SK-N-SH treated with all-trans-retinoic acid at 6 μM for 48 hours (cell line): ENCODE measurements around the gene PIWIL4.
"Not testable (repeated sequence)": the region's sequence is repeated elsewhere in the genome, so short reads cannot be mapped to it uniquely, and the experiment has no call there.

Experiments used
- ATAC-seq: fragments of 200-7000 bp; cut with Tn5 transposase; 3 replicates; pipeline ENCODE4 v1.9.1; 2020; ENCODE audit warnings: mild to moderate bottlenecking, moderate library complexity
- CSDC2 ChIP-seq: fragments of 250-450 bp; sonication (Bioruptor Pico); IDR thresholded peaks from 2 replicates; pipeline ENCODE4 v1.5.0; 2020; ENCODE audit warnings: mild to moderate bottlenecking, moderate library complexity
- ESRRG ChIP-seq: fragments of 250-450 bp; sonication (Bioruptor Pico); IDR thresholded peaks from 2 replicates; pipeline ENCODE4 v1.6.1; 2021; ENCODE audit warnings: mild to moderate bottlenecking
- GLIS3 ChIP-seq: fragments of 250-450 bp; sonication (Bioruptor Pico); IDR thresholded peaks from 2 replicates; pipeline ENCODE4 v1.5.0; 2020; ENCODE audit warnings: mild to moderate bottlenecking, moderate library complexity
- ISL1 ChIP-seq: fragments of 250-450 bp; sonication (Bioruptor Pico); IDR thresholded peaks from 2 replicates; pipeline ENCODE4 v2.1.2; 2022; ENCODE audit warnings: mild to moderate bottlenecking, moderate library complexity
- RARB ChIP-seq: fragments of 250-450 bp; sonication (Bioruptor Pico); IDR thresholded peaks from 2 replicates; pipeline ENCODE4 v1.8.0; 2021; ENCODE audit warnings: mild to moderate bottlenecking, moderate library complexity
- SNAI2 ChIP-seq: fragments of 250-450 bp; sonication (Bioruptor Pico); IDR thresholded peaks from 2 replicates; pipeline ENCODE4 v1.5.0; 2020; ENCODE audit warnings: mild to moderate bottlenecking, moderate library complexity
- TCF4 ChIP-seq: fragments of 250-450 bp; sonication (Bioruptor Pico); IDR thresholded peaks from 2 replicates; pipeline ENCODE4 v1.8.0; 2021; ENCODE audit warnings: mild to moderate bottlenecking, moderate library complexity, borderline replicate concordance
- TOX ChIP-seq: fragments of 250-450 bp; sonication (Bioruptor Pico); IDR thresholded peaks from 2 replicates; pipeline ENCODE4 v1.8.0; 2021; ENCODE audit warnings: mild to moderate bottlenecking, moderate library complexity, borderline replicate concordance
- ZFP30 ChIP-seq: fragments of 450-650 bp; formaldehyde crosslinking; IDR thresholded peaks from 2 replicates; pipeline ENCODE4 v1.5.0; 2022; ENCODE audit warnings: mild to moderate bottlenecking, moderate library complexity
- ZNF8 ChIP-seq: fragments of 450-650 bp; formaldehyde crosslinking; IDR thresholded peaks from 2 replicates; pipeline ENCODE4 v1.5.0; 2020; ENCODE audit warnings: mild to moderate bottlenecking, moderate library complexity
- TF ChIP-seq, protein P1 (sequence below): fragments of 250-450 bp; sonication (Bioruptor Pico); IDR thresholded peaks from 2 replicates; pipeline ENCODE4 v1.8.0; 2020; ENCODE audit warnings: mild to moderate bottlenecking, moderate library complexity, borderline replicate concordance
- TF ChIP-seq, protein P2 (sequence below): fragments of 250-450 bp; sonication (Bioruptor Pico); IDR thresholded peaks from 2 replicates; pipeline ENCODE4 v1.8.0; 2021; ENCODE audit warnings: low read depth, mild to moderate bottlenecking, moderate library complexity, borderline replicate concordance
- TF ChIP-seq, protein P3 (sequence below): fragments of 250-450 bp; sonication (Bioruptor Pico); IDR thresholded peaks from 2 replicates; pipeline ENCODE4 v1.5.1; 2021; ENCODE audit warnings: mild to moderate bottlenecking, moderate library complexity
- TF ChIP-seq, protein P4 (sequence below): fragments of 250-450 bp; sonication (Bioruptor Pico); IDR thresholded peaks from 2 replicates; pipeline ENCODE4 v1.5.0; 2020; ENCODE audit warnings: mild to moderate bottlenecking, moderate library complexity

PIWIL4 gene

DNA sequence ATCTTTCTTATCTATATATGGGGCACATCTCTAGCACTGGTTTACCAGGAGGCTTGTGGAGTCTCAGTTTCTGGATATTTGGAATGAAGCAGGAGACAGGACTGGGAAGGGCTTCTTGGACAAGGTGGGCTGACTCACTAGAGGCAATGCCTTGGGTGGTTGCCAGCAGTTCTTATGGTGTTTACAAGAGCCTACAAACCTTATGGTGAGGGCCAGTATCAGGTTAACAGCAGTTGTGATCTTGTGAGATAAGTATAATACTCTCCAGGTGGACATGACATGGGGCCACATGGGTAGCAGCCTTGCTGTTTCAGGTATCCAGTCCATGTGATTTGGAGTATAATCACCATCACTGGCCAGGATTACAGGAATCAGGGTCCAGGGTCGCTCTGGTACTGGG lies 13.2 kb upstream of the PIWIL4 start:
- TF ChIP-seq ZNF8 (CRISPR knock-in tag) (no peak), ESRRG (CRISPR knock-in tag) (no peak), RARB (CRISPR knock-in tag) (no peak)
- TF ChIP-seq, protein P1, sequence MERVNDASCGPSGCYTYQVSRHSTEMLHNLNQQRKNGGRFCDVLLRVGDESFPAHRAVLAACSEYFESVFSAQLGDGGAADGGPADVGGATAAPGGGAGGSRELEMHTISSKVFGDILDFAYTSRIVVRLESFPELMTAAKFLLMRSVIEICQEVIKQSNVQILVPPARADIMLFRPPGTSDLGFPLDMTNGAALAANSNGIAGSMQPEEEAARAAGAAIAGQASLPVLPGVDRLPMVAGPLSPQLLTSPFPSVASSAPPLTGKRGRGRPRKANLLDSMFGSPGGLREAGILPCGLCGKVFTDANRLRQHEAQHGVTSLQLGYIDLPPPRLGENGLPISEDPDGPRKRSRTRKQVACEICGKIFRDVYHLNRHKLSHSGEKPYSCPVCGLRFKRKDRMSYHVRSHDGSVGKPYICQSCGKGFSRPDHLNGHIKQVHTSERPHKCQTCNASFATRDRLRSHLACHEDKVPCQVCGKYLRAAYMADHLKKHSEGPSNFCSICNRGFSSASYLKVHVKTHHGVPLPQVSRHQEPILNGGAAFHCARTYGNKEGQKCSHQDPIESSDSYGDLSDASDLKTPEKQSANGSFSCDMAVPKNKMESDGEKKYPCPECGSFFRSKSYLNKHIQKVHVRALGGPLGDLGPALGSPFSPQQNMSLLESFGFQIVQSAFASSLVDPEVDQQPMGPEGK (CRISPR knock-in tag) = no peak
- peak; percentile 32 for ATAC-seq

DNA sequence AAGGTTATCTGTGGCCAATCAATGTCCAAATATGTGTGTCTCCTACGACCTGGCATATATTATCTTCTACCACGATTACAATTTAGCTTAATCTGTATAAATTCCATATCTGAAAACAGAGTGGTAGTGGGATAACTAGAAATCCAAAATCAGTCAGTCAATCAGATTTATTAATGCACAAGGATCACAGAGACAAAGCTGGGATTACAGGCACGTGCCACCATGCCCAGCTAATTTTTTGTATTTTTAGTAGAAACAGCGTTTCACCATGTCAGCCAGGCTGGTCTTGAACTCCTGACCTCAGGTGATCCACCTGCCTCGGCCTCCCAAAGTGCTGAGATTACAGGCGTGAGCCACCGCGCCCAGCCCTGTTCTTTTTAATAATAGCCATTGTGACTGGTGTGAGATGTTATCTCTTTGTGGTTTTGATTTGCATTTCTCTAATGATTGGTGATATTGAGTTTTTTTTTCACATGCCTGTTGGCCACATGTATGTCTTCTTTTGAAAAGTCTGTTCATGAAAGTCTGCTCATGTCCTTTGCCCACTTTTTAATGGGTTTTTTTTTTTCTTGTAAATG lies 11.3 kb upstream of the PIWIL4 start:
- ATAC-seq = not testable (repeated sequence)

DNA sequence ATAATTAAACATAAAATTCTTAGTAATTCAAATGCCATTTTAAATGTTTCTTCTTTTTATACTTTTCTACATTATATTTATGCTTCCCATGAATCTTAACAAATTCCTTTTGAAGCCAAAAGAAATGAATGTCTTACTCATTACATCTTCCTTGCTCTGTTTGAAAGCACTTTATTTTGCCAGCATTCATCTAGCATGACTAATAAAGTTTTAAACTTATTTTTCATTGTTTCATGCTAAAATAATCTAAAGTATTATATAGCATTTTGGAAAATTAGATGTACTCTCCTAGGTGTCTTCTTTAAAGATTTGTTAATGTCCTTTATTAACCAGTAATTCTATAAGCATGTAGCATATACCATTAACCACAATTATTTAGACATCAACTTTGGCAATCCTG lies 9.7 kb upstream of the PIWIL4 start:
- peak; percentile 69 for ATAC-seq
- TF ChIP-seq, protein P2, sequence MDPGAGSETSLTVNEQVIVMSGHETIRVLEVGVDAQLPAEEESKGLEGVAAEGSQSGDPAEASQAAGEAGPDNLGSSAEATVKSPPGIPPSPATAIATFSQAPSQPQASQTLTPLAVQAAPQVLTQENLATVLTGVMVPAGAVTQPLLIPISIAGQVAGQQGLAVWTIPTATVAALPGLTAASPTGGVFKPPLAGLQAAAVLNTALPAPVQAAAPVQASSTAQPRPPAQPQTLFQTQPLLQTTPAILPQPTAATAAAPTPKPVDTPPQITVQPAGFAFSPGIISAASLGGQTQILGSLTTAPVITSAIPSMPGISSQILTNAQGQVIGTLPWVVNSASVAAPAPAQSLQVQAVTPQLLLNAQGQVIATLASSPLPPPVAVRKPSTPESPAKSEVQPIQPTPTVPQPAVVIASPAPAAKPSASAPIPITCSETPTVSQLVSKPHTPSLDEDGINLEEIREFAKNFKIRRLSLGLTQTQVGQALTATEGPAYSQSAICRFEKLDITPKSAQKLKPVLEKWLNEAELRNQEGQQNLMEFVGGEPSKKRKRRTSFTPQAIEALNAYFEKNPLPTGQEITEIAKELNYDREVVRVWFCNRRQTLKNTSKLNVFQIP (CRISPR knock-in tag) = no peak
- TF ChIP-seq ISL1 (CRISPR knock-in tag) = peak; percentile 72

DNA sequence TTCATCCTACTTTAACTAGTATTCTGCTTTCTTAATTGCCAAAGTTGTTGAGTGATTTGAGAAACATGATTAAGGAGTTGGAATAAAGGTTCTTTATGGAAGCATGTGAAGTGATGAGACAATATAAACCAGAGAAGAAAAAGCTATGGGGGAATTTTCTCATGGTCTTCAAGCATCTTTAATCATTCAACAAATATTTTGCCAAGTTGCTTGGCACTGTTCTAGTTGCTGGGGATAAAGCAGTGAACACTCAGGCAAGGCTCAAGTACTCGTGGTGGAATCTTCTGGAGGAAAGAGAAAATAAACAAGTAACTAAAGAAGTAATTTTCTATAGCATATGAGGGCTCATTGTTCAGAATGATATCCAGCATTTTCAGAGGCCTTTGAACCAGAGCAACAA lies 9.2 kb upstream of the PIWIL4 start:
- TF ChIP-seq TOX (CRISPR knock-in tag) = no peak
- TF ChIP-seq GLIS3 (CRISPR knock-in tag) = no peak
- TF ChIP-seq, protein P2 (CRISPR knock-in tag) = no peak
- TF ChIP-seq ISL1 (CRISPR knock-in tag) = no peak
- no peak for TF ChIP-seq TCF4 (CRISPR knock-in tag)
- no peak for TF ChIP-seq CSDC2
- TF ChIP-seq, protein P3, sequence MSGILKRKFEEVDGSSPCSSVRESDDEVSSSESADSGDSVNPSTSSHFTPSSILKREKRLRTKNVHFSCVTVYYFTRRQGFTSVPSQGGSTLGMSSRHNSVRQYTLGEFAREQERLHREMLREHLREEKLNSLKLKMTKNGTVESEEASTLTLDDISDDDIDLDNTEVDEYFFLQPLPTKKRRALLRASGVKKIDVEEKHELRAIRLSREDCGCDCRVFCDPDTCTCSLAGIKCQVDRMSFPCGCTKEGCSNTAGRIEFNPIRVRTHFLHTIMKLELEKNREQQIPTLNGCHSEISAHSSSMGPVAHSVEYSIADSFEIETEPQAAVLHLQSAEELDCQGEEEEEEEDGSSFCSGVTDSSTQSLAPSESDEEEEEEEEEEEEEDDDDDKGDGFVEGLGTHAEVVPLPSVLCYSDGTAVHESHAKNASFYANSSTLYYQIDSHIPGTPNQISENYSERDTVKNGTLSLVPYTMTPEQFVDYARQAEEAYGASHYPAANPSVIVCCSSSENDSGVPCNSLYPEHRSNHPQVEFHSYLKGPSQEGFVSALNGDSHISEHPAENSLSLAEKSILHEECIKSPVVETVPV (CRISPR knock-in tag) = no peak
- TF ChIP-seq, protein P4, sequence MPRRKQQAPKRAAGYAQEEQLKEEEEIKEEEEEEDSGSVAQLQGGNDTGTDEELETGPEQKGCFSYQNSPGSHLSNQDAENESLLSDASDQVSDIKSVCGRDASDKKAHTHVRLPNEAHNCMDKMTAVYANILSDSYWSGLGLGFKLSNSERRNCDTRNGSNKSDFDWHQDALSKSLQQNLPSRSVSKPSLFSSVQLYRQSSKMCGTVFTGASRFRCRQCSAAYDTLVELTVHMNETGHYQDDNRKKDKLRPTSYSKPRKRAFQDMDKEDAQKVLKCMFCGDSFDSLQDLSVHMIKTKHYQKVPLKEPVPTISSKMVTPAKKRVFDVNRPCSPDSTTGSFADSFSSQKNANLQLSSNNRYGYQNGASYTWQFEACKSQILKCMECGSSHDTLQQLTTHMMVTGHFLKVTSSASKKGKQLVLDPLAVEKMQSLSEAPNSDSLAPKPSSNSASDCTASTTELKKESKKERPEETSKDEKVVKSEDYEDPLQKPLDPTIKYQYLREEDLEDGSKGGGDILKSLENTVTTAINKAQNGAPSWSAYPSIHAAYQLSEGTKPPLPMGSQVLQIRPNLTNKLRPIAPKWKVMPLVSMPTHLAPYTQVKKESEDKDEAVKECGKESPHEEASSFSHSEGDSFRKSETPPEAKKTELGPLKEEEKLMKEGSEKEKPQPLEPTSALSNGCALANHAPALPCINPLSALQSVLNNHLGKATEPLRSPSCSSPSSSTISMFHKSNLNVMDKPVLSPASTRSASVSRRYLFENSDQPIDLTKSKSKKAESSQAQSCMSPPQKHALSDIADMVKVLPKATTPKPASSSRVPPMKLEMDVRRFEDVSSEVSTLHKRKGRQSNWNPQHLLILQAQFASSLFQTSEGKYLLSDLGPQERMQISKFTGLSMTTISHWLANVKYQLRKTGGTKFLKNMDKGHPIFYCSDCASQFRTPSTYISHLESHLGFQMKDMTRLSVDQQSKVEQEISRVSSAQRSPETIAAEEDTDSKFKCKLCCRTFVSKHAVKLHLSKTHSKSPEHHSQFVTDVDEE (CRISPR knock-in tag) = no peak
- no peak for TF ChIP-seq ZFP30 (CRISPR knock-in tag)
- no peak for TF ChIP-seq SNAI2
- TF ChIP-seq, protein P1 (CRISPR knock-in tag) = no peak
- ATAC-seq = peak; percentile 59
